HepG2 (cell line): ENCODE data around the gene ZFPM1. TPM values are rescaled to one million over a fixed set of nuclear protein-coding genes. Genes with fewer than 3 reads are reported as not detected.
A peak's percentile ranks its signal among the peaks of the same experiment; 100 is the strongest.

ENCODE experiments used
- ATAD3A ChIP-seq: sonication (generic); formaldehyde crosslinking; IDR thresholded peaks from 2 replicates; pipeline ENCODE4 v1.4.0; 2020; ENCODE audit warnings: missing genetic modification reagents
- CBX5 ChIP-seq: sonication (generic); formaldehyde crosslinking; IDR thresholded peaks from 2 replicates; pipeline ENCODE4 v1.4.0; 2020; ENCODE audit warnings: missing genetic modification reagents, borderline replicate concordance
- CREBL2 ChIP-seq: sonication (generic); formaldehyde crosslinking; IDR thresholded peaks from 2 replicates; pipeline ENCODE4 v1.8.1; 2023; ENCODE audit warnings: missing genetic modification reagents, mild to moderate bottlenecking, borderline replicate concordance
- ELF4 ChIP-seq: sonication (generic); formaldehyde crosslinking; IDR thresholded peaks from 2 replicates; pipeline ENCODE4 v1.5.0; 2020; ENCODE audit warnings: missing genetic modification reagents, mild to moderate bottlenecking, moderate library complexity, borderline replicate concordance
- HDAC1 ChIP-seq: sonication (generic); formaldehyde crosslinking; IDR thresholded peaks from 2 replicates; pipeline ENCODE4 v1.5.1; 2020; ENCODE audit warnings: mild to moderate bottlenecking, missing genetic modification reagents
- HNF1B ChIP-seq: sonication (generic); formaldehyde crosslinking; IDR thresholded peaks from 2 replicates; pipeline ENCODE4 v1.5.1; 2020; ENCODE audit warnings: mild to moderate bottlenecking, moderate library complexity, missing genetic modification reagents
- IKZF1 ChIP-seq: fragments of 450-650 bp; IDR thresholded peaks from 2 replicates; pipeline ENCODE4 v1.7.1; 2016
- MEIS2 ChIP-seq: sonication (generic); formaldehyde crosslinking; IDR thresholded peaks from 2 replicates; pipeline ENCODE4 v1.9.0; 2021; ENCODE audit warnings: mild to moderate bottlenecking, missing genetic modification reagents
- NFAT5 ChIP-seq: sonication (generic); formaldehyde crosslinking; IDR thresholded peaks from 2 replicates; pipeline ENCODE4 v1.4.0; 2020; ENCODE audit warnings: missing genetic modification reagents
- NFKBIZ ChIP-seq: IDR thresholded peaks from 2 replicates; pipeline ENCODE4 v1.6.1; 2018; ENCODE audit warnings: missing genetic modification reagents, missing compliant biosample characterization
- TBX3 ChIP-seq: fragments of 450-650 bp; IDR thresholded peaks from 2 replicates; pipeline ENCODE4 v1.6.1; 2017; ENCODE audit warnings: antibody characterized with exemption, mild to moderate bottlenecking, inconsistent platforms, borderline replicate concordance
- TEF ChIP-seq: sonication (generic); formaldehyde crosslinking; IDR thresholded peaks from 2 replicates; pipeline ENCODE4 v1.5.0; 2020; ENCODE audit warnings: missing genetic modification reagents
- TSC22D2 ChIP-seq: sonication (generic); formaldehyde crosslinking; IDR thresholded peaks from 2 replicates; pipeline ENCODE4 v1.5.1; 2020; ENCODE audit warnings: missing genetic modification reagents, mild to moderate bottlenecking, borderline replicate concordance
- WIZ ChIP-seq: sonication (generic); formaldehyde crosslinking; IDR thresholded peaks from 2 replicates; pipeline ENCODE4 v1.5.1; 2020; ENCODE audit warnings: mild to moderate bottlenecking, missing genetic modification reagents
- ZNF136 ChIP-seq: sonication (generic); formaldehyde crosslinking; IDR thresholded peaks from 2 replicates; pipeline ENCODE4 v1.8.1; 2022; ENCODE audit warnings: low read depth, mild to moderate bottlenecking, moderate library complexity, missing genetic modification reagents
- ZNF24 ChIP-seq: fragments of 450-650 bp; IDR thresholded peaks from 2 replicates; pipeline ENCODE4 v1.6.1; 2017; ENCODE audit warnings: antibody characterized with exemption, mild to moderate bottlenecking
- ZNF34 ChIP-seq: sonication (generic); formaldehyde crosslinking; IDR thresholded peaks from 2 replicates; pipeline ENCODE4 v1.4.0; 2020; ENCODE audit warnings: mild to moderate bottlenecking, missing genetic modification reagents, borderline replicate concordance
- ZNF549 ChIP-seq: sonication (generic); formaldehyde crosslinking; IDR thresholded peaks from 2 replicates; pipeline ENCODE4 v1.5.0; 2020; ENCODE audit warnings: missing genetic modification reagents
- ZNF749 ChIP-seq: sonication (generic); formaldehyde crosslinking; IDR thresholded peaks from 2 replicates; pipeline ENCODE4 v1.8.0; 2022; ENCODE audit warnings: mild to moderate bottlenecking, missing genetic modification reagents, moderate library complexity, borderline replicate concordance
- ZNF782 ChIP-seq: sonication (generic); formaldehyde crosslinking; IDR thresholded peaks from 2 replicates; pipeline ENCODE4 v1.4.0; 2020; ENCODE audit warnings: missing genetic modification reagents, mild to moderate bottlenecking, borderline replicate concordance
- ZNF788 ChIP-seq: sonication (generic); formaldehyde crosslinking; IDR thresholded peaks from 2 replicates; pipeline ENCODE4 v1.5.0; 2020; ENCODE audit warnings: mild to moderate bottlenecking, missing genetic modification reagents, borderline replicate concordance
- ZNF790 ChIP-seq: sonication (generic); formaldehyde crosslinking; IDR thresholded peaks from 2 replicates; pipeline ENCODE4 v1.8.0; 2022; ENCODE audit warnings: missing genetic modification reagents, mild to moderate bottlenecking, borderline replicate concordance
- polyA plus RNA-seq, 8 experiments: library from polyadenylated mRNA; depleted of rRNA in 3 of 8; stranded (reverse) in 7 of 8; unstranded in 1 of 8; fragments of >200 nt; fragmentation: Illumina TruSeq in 4 of 8; extraction: Trizol in 4 of 8; gene quantifications; 2 replicates each; pipeline versions ENCODE4 v1.2.1 to v1.2.3, GENCODE V29; 2011 to 2016; ENCODE audit warnings: low read depth in 4 of 8, missing spikeins in 1 of 8, mixed read lengths in 1 of 8; ENCODE audit not compliant: insufficient read depth in 1 of 8
- total RNA-seq, 5 experiments: library from RNA; depleted of rRNA; stranded (reverse); fragments of >200 nt; fragmentation: Illumina TruSeq; extraction: Trizol; gene quantifications; 2 replicates each; pipeline ENCODE4 v1.2.3, GENCODE V29; 2016; ENCODE audit warnings: low read depth in 1 of 5

ZFPM1 gene
- total and polyA plus RNA-seq, 2 of the 13 experiments (the other 11 are each of a cell fraction or from before 2014, with no cell fraction given) = 1.3 to 3.8 TPM

GRCh38 chr16:88508868-88509748, 56.0 kb downstream of the ZFPM1 start (continued):
- TF ChIP-seq ZNF34 (CRISPR knock-in tag) (0 out of 2 replicates have a peak, but pooled peaks have one; percentile 21), ZNF549 (CRISPR knock-in tag) (no peak), ZNF790 (CRISPR knock-in tag) (no peak), ZNF788 (CRISPR knock-in tag) (peak; percentile 97), HDAC1 (CRISPR knock-in tag) (peak; percentile 83), ZNF782 (no peak), ZNF749 (CRISPR knock-in tag) (peak; percentile 78; the same call in 1 of the 2 replicates), TEF (CRISPR knock-in tag) (no peak), NFAT5 (peak; percentile 84), MEIS2 (CRISPR knock-in tag) (peak; percentile 68; the same call in 1 of the 2 replicates), TBX3 (no peak), TSC22D2 (CRISPR knock-in tag) (no peak), ZNF136 (peak; percentile 78; the same call in 1 of the 2 replicates), WIZ (CRISPR knock-in tag) (no peak), NFKBIZ (CRISPR knock-in tag) (no peak), ATAD3A (no peak), HNF1B (CRISPR knock-in tag) (peak; percentile 82), CBX5 (peak; percentile 22; the same call in 1 of the 2 replicates), ZNF24 (no peak), IKZF1 (no peak), ELF4 (CRISPR knock-in tag) (0 out of 2 replicates have a peak, but pooled peaks have one; percentile 77), CREBL2 (CRISPR knock-in tag) (no peak; the same call in 1 of the 2 replicates)
